SK-N-SH (cell line): Measurements from ENCODE around the gene POT1.

Experiments used
- CHD2 ChIP-seq: fragments of 150-350 bp; IDR thresholded peaks from 2 replicates; pipeline ENCODE4 v1.6.1; 2018; ENCODE audit warnings: low read length; ENCODE audit not compliant: partially characterized antibody
- CTCF ChIP-seq: fragments of 200-600 bp; sonication (generic); IDR thresholded peaks from 2 replicates; pipeline ENCODE4 v1.6.1; 2017; ENCODE audit warnings: antibody characterized with exemption, mild to moderate bottlenecking, moderate library complexity
- EZH2phosphoT487 ChIP-seq: fragments of 200-600 bp; sonication (generic); IDR thresholded peaks from 2 replicates; pipeline ENCODE4 v1.6.1; 2017; ENCODE audit warnings: low read depth, mixed run types, mild to moderate bottlenecking, antibody characterized with exemption, moderate library complexity, borderline replicate concordance
- GATA2 ChIP-seq: sonication (generic); formaldehyde crosslinking; IDR thresholded peaks from 2 replicates; pipeline ENCODE4 v1.5.0; 2020; ENCODE audit warnings: mild to moderate bottlenecking, missing genetic modification reagents
- MXI1 ChIP-seq: IDR thresholded peaks from 2 replicates; pipeline ENCODE4 v1.6.1; 2012; ENCODE audit warnings: mild to moderate bottlenecking, low read depth, low read length, improper control_type of control experiment
- POLR2AphosphoS5 ChIP-seq: IDR thresholded peaks from 2 replicates; pipeline ENCODE4 v1.6.1; 2012; ENCODE audit warnings: low read depth, low read length
- RAD21 ChIP-seq: IDR thresholded peaks from 2 replicates; pipeline ENCODE4 v1.6.1; 2012; ENCODE audit warnings: mild to moderate bottlenecking, low read length
- REST ChIP-seq: IDR thresholded peaks from 2 replicates; pipeline ENCODE4 v1.6.1; 2012; ENCODE audit warnings: mild to moderate bottlenecking, low read depth, low read length, moderate library complexity
- RFX5 ChIP-seq: IDR thresholded peaks from 2 replicates; pipeline ENCODE4 v1.6.1; 2012; ENCODE audit warnings: mild to moderate bottlenecking, improper control_type of control experiment, low read length
- RXRA ChIP-seq: IDR thresholded peaks from 2 replicates; pipeline ENCODE4 v1.4.0; 2012; ENCODE audit warnings: low read depth, mild to moderate bottlenecking, borderline replicate concordance
- SMC3 ChIP-seq: IDR thresholded peaks from 2 replicates; pipeline ENCODE4 v1.6.1; 2012; ENCODE audit warnings: low read depth, low read length, improper control_type of control experiment
- USF2 ChIP-seq: fragments of 150-350 bp; IDR thresholded peaks from 2 replicates; pipeline ENCODE4 v1.6.1; 2017; ENCODE audit warnings: antibody characterized with exemption, low read length, low read depth, borderline replicate concordance

- TF ChIP-seq USF2 (no peak), RXRA (no peak), SMC3 (no peak), CTCF (no peak), CHD2 (no peak), EZH2phosphoT487 (no peak), RAD21 (no peak), GATA2 (CRISPR knock-in tag) (no peak), RFX5 (no peak), REST (no peak), MXI1 (no peak), POLR2AphosphoS5 (no peak)
These were observed 150.4 kb downstream of the POT1 start for GRCh38 chr7:124779194-124779593.
